Cardiac fibroblast (primary cell): ENCODE data around the gene PLAAT3.

ENCODE experiments used
- DNase-seq, 2 donors: peaks; one replicate each; pipeline versions ENCODE4 v3.0.0 to v3.0.0-alpha.2; 2010; ENCODE audit warnings: low read depth in 2 of 2
- H3K4me3 ChIP-seq, 2 donors: replicated peaks in 1 of 2; 1 replicate in 1 of 2; 2 replicates in 1 of 2; pipeline ENCODE4 v1.5.1; 2011; ENCODE audit warnings: low read depth in 2 of 2, low read length in 2 of 2, mild to moderate bottlenecking in 2 of 2, moderate library complexity in 1 of 2
- CTCF ChIP-seq: IDR thresholded peaks from one replicate; pipeline ENCODE4 v1.5.1; 2011; ENCODE audit warnings: low read depth, mild to moderate bottlenecking, low read length, inconsistent platforms

Gene PLAAT3

GRCh38 chr11:63537293-63538101 lies 76.7 kb downstream of the PLAAT3 start:
- peak overlapping the region; percentile 30 to 37 for H3K4me3 ChIP-seq
- no peak for TF ChIP-seq CTCF
- DNase-seq = peak; percentile 44 to 97

- DNase-seq = peak; percentile 54 to 85
Observed at GRCh38 chr11:63536669-63537292, 77.5 kb downstream of the PLAAT3 start, which contains the start of gene PLAAT4. Gene PLAAT4, plus strand, starts transcription at chr11:63536808. Its CDS starts 61 bp downstream, at chr11:63536869.

GRCh38 chr11:63535734-63536133 lies 78.5 kb downstream of the PLAAT3 start:
- peak in 1 of 2 donors; percentile 28 for DNase-seq
- TF ChIP-seq CTCF = no peak
- no peak overlapping the region for H3K4me3 ChIP-seq

More at GRCh38 chr11:63536669-63537292, 77.5 kb downstream of the PLAAT3 start, which contains the start of gene PLAAT4:
- peak within 1 kb of the TSS; percentile 30 to 37 for H3K4me3 ChIP-seq
- no peak for TF ChIP-seq CTCF

GRCh38 chr11:63534895-63535461 lies 79.3 kb downstream of the PLAAT3 start:
- DNase-seq = no peak
- no peak overlapping the region for H3K4me3 ChIP-seq
- no peak for TF ChIP-seq CTCF

GRCh38 chr11:63534076-63534475 lies 80.2 kb downstream of the PLAAT3 start:
- no peak overlapping the region for H3K4me3 ChIP-seq
- no peak for TF ChIP-seq CTCF
- no peak for DNase-seq

GRCh38 chr11:63532799-63533475 lies 81.3 kb downstream of the PLAAT3 start:
- no peak for TF ChIP-seq CTCF
- DNase-seq = no peak

More at GRCh38 chr11:63532799-63533475, 81.3 kb downstream of the PLAAT3 start:
- no peak overlapping the region for H3K4me3 ChIP-seq
